Measurements from ENCODE around the gene PAK1. TPM values are rescaled to one million over a fixed set of nuclear protein-coding genes. Genes with fewer than 3 reads are reported as not detected.

PAK1 gene
- total RNA-seq, 1 donor from 2014 or later = 83.2 TPM

DNA sequence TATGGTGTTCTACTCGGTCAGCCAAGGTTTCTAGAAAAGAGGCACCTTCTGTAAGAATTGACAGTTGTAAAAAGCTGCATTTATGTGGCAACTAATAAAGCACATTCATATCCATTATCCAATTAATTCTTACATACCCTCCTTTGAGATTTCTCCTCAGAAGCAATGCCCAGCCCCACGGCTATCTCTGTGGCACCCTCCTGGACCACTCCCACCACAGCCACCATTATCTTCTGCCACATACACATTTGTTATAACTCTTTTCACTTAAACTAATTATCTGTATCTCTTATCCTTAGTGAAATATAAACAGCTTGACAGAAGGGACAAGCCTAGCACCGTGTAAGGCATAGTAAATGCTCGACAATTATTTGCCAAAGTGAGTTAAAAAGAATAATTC, 48.5 kb downstream of the PAK1 start:
- Mint-ChIP-seq H3K4me1 (peaks cover 4% of the 10 kb centered on the region), H3K36me3 (no peaks in the 10 kb centered on the region), H3K27ac (no peak overlapping the region), H3K9me3 (no peaks in the 10 kb centered on the region), H3K27me3 (ENCODE audit: low read depth) (no peaks in the 10 kb centered on the region), H3K4me3 (no peak overlapping the region)
- DNase-seq (ENCODE audit: low spot score in 2 of 2, unreplicated experiment in 2 of 2) = no peak
- TF ChIP-seq, protein P1, sequence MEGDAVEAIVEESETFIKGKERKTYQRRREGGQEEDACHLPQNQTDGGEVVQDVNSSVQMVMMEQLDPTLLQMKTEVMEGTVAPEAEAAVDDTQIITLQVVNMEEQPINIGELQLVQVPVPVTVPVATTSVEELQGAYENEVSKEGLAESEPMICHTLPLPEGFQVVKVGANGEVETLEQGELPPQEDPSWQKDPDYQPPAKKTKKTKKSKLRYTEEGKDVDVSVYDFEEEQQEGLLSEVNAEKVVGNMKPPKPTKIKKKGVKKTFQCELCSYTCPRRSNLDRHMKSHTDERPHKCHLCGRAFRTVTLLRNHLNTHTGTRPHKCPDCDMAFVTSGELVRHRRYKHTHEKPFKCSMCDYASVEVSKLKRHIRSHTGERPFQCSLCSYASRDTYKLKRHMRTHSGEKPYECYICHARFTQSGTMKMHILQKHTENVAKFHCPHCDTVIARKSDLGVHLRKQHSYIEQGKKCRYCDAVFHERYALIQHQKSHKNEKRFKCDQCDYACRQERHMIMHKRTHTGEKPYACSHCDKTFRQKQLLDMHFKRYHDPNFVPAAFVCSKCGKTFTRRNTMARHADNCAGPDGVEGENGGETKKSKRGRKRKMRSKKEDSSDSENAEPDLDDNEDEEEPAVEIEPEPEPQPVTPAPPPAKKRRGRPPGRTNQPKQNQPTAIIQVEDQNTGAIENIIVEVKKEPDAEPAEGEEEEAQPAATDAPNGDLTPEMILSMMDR (IDR thresholded peaks at IDR 0.05; ENCODE audit: unreplicated experiment) = no peak

DNA sequence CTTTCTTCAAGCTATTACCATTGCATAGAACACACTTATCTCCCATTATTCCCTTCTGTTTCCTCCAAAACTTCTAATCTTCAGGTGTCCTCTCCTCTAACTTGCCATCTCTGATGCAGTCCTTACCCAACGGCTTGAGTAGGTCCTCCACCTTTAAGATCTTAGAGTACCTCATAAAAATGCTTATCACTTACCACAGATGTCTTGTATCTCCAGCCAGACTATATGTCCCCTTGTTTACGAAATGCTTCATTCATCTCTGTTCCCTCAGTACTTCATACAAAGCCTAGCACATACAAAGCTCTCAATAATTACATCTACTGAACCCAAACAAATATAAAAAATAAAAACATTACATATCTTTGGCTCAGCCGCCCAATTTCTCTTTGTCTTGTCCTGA, 49.2 kb downstream of the PAK1 start:
- TF ChIP-seq, protein P1 (IDR thresholded peaks at IDR 0.05; ENCODE audit: unreplicated experiment) = no peak
- no peak for DNase-seq (ENCODE audit: low spot score in 2 of 2, unreplicated experiment in 2 of 2)
- no peak overlapping the region for H3K27ac Mint-ChIP-seq
- no peaks in the 10 kb centered on the region for H3K36me3 Mint-ChIP-seq
- no peaks in the 10 kb centered on the region for H3K9me3 Mint-ChIP-seq
- no peaks in the 10 kb centered on the region for H3K27me3 Mint-ChIP-seq (ENCODE audit: low read depth)
- peaks cover 4% of the 10 kb centered on the region for H3K4me1 Mint-ChIP-seq
- H3K4me3 Mint-ChIP-seq = no peak overlapping the region

DNA sequence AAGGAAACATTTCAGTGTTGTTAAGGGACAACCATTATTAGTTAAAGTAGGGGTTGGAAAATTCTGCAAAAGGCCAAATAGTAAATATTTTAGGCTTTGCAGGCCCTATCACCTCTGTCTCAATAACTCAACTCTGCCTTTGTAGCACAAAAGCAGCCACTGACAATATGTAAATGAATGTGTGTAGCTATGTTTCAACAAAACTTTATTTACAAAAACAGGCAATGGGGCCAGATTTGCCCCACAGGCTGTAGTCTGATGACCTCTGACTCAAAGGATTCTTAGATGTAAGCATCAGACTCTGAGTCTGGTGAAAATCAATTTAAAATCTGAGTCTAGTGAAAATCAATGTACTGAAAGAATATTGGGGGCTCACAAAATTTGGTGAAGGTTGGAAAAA, 50.3 kb downstream of the PAK1 start:
- no peaks in the 10 kb centered on the region for H3K36me3 Mint-ChIP-seq
- H3K4me1 Mint-ChIP-seq = peaks cover 7% of the 10 kb centered on the region
- no peak for DNase-seq (ENCODE audit: low spot score in 2 of 2, unreplicated experiment in 2 of 2)
- TF ChIP-seq, protein P1 (IDR thresholded peaks at IDR 0.05; ENCODE audit: unreplicated experiment) = no peak
- H3K27me3 Mint-ChIP-seq (ENCODE audit: low read depth) = no peaks in the 10 kb centered on the region
- no peak overlapping the region for H3K27ac Mint-ChIP-seq
- no peak overlapping the region for H3K4me3 Mint-ChIP-seq
- no peaks in the 10 kb centered on the region for H3K9me3 Mint-ChIP-seq

DNA sequence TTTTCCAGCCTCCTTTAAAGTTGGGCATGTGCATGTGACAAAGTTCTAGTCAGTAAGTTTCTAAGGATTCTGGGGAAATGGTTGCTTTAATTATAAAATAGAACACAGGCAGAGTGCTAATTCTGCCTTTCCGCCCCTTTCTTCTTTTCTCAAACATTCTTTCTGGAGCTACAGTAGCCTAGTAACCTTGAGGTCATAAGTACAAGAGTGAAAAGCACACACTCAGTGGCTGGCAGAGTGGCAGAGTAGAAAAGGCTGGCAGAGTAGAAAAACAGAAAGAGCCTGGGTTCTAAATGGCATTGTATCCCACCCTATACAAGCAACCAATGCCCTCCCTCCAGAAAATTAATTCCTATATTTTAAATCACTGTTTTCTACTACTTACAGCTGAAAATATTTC, 51.2 kb downstream of the PAK1 start:
- TF ChIP-seq, protein P1 (IDR thresholded peaks at IDR 0.05; ENCODE audit: unreplicated experiment) = no peak
- Mint-ChIP-seq H3K27ac (no peak overlapping the region), H3K4me3 (no peak overlapping the region), H3K9me3 (no peaks in the 10 kb centered on the region), H3K36me3 (no peaks in the 10 kb centered on the region), H3K27me3 (ENCODE audit: low read depth) (no peaks in the 10 kb centered on the region), H3K4me1 (peaks cover 10% of the 10 kb centered on the region)
- DNase-seq (ENCODE audit: low spot score in 2 of 2, unreplicated experiment in 2 of 2) = no peak

DNA sequence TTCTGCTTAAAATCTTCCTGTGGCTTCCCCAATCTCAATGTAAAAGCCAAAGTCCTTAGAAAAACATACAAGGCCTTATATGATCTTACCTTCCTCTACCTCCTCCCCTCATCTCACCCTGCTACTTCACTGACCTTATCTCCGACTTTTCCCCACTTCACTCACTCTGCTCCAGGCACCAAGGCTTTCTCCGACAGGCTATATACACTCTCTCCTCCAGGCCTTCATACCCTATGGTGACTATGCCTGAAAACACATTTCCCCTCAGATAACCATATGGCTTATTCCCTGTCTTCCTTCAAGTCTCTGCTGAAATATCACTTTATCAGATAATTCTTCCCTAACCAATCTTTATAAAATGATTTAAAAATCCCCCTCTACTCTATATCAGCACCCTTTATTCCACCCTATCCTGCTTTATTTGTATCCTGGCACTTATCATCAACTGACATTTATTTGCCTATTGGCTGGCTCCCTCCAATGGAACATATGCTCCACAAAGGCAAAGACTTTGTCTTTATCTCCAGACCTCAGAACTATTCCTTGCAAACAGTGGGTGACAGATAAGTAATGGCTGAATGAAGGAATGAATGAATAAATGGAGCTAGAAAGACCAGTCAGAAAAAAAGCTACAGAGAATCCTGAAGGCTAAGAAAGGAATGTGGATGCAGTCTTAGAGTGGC, 52.7 kb downstream of the PAK1 start:
- no peak overlapping the region for H3K27ac Mint-ChIP-seq
- no peaks in the 10 kb centered on the region for H3K9me3 Mint-ChIP-seq
- H3K4me1 Mint-ChIP-seq = peaks cover 10% of the 10 kb centered on the region
- H3K27me3 Mint-ChIP-seq (ENCODE audit: low read depth) = no peaks in the 10 kb centered on the region
- TF ChIP-seq, protein P1 (IDR thresholded peaks at IDR 0.05; ENCODE audit: unreplicated experiment) = no peak
- no peak overlapping the region for H3K4me3 Mint-ChIP-seq
- H3K36me3 Mint-ChIP-seq = no peaks in the 10 kb centered on the region
- DNase-seq (ENCODE audit: low spot score in 2 of 2, unreplicated experiment in 2 of 2) = no peak

Measured in mesothelial cell of epicardium (in vitro differentiated cells).